CD14-positive monocyte (primary cell): ENCODE results near the gene SMURF1. TPM values are rescaled to one million over a fixed set of nuclear protein-coding genes. Genes with fewer than 3 reads are reported as not detected.

Experiments
- DNase-seq, 3 donors: peaks; one replicate each; pipeline ENCODE4 v3.0.0-alpha.2; 2011 to 2022
- H2AFZ ChIP-seq: 2 replicates; pipeline ENCODE4 v1.6.0; 2012; ENCODE audit warnings: mild to moderate bottlenecking, low read depth, low read length, inconsistent platforms; ENCODE audit not compliant: insufficient read depth, poor library complexity, severe bottlenecking
- H3K27ac ChIP-seq, 2 donors: 1 replicate in 1 of 2; 2 replicates in 1 of 2; pipeline ENCODE4 v1.5.1; 2012 to 2013; ENCODE audit warnings: low read length in 2 of 2, control low read depth in 1 of 2, inconsistent platforms in 1 of 2, low read depth in 1 of 2, mild to moderate bottlenecking in 1 of 2
- H3K27me3 ChIP-seq, 2 donors: one replicate each; pipeline versions ENCODE4 v1.6.0 to v1.6.1; 2011 to 2013; ENCODE audit warnings: low read length in 2 of 2; ENCODE audit not compliant: control insufficient read depth in 2 of 2, insufficient read depth in 2 of 2
- H3K36me3 ChIP-seq, 2 donors: replicated peaks in 1 of 2; 1 replicate in 1 of 2; 2 replicates in 1 of 2; pipeline versions ENCODE4 v1.5.1 to v1.6.1; 2012 to 2013; ENCODE audit warnings: low read length in 2 of 2, control low read depth in 1 of 2, inconsistent platforms in 1 of 2, mild to moderate bottlenecking in 1 of 2; ENCODE audit not compliant: insufficient read depth in 2 of 2, control insufficient read depth in 1 of 2
- H3K4me1 ChIP-seq, 2 donors: 1 replicate in 1 of 2; 2 replicates in 1 of 2; pipeline versions ENCODE4 v1.5.1 to v1.6.1; 2012 to 2013; ENCODE audit warnings: low read length in 2 of 2, control low read depth in 1 of 2, inconsistent platforms in 1 of 2, mild to moderate bottlenecking in 1 of 2, moderate library complexity in 1 of 2; ENCODE audit not compliant: insufficient read depth in 2 of 2, control insufficient read depth in 1 of 2
- H3K4me2 ChIP-seq: replicated peaks from 2 replicates; pipeline ENCODE3; 2012; ENCODE audit warnings: low read length, moderate library complexity, mild to moderate bottlenecking; ENCODE audit not compliant: poor library complexity, severe bottlenecking; ENCODE audit errors: extremely low read depth
- H3K4me3 ChIP-seq, 3 experiments: fragments of 200-600 bp in 1 of 3; sonication (generic) in 1 of 3; replicated peaks in 1 of 3; 1 replicate in 2 of 3; 2 replicates in 1 of 3; pipeline ENCODE4 v1.5.1; 2011 to 2013; ENCODE audit warnings: low read length in 3 of 3, mild to moderate bottlenecking in 3 of 3, control low read depth in 2 of 3, low read depth in 2 of 3, inconsistent platforms in 1 of 3, moderate library complexity in 1 of 3
- H3K79me2 ChIP-seq: 2 replicates; pipeline ENCODE4 v1.6.0; 2012; ENCODE audit warnings: mild to moderate bottlenecking, control low read depth, inconsistent platforms, low read length, moderate library complexity; ENCODE audit not compliant: insufficient read depth
- H3K9ac ChIP-seq: 2 replicates; pipeline ENCODE4 v1.6.0; 2017; ENCODE audit warnings: low read length, mild to moderate bottlenecking; ENCODE audit not compliant: insufficient read depth, poor library complexity, severe bottlenecking
- H3K9me3 ChIP-seq, 2 donors: replicated peaks in 1 of 2; 1 replicate in 1 of 2; 2 replicates in 1 of 2; pipeline versions ENCODE4 v1.5.1 to v1.6.1; 2012 to 2013; ENCODE audit warnings: low read length in 2 of 2, control low read depth in 1 of 2; ENCODE audit not compliant: control insufficient read depth in 1 of 2, insufficient read depth in 1 of 2
- H4K20me1 ChIP-seq: 2 replicates; pipeline ENCODE4 v1.6.0; 2012; ENCODE audit warnings: mild to moderate bottlenecking, low read length, control low read depth, moderate library complexity; ENCODE audit not compliant: insufficient read depth
- H3K27ac Mint-ChIP-seq, 7 donors: one replicate each; pipeline ENCODE4 v1.8.0; 2020; ENCODE audit warnings: mild to moderate bottlenecking in 7 of 7, mixed read lengths in 7 of 7, moderate library complexity in 6 of 7, inconsistent platforms in 2 of 7
- H3K27me3 Mint-ChIP-seq, 3 donors: one replicate each; pipeline ENCODE4 v1.8.0; 2021 to 2022; ENCODE audit warnings: low read depth in 3 of 3, mild to moderate bottlenecking in 3 of 3, mixed read lengths in 3 of 3, moderate library complexity in 3 of 3, inconsistent platforms in 1 of 3
- H3K36me3 Mint-ChIP-seq, 2 donors: one replicate each; pipeline ENCODE4 v1.8.0; 2020; ENCODE audit warnings: mixed read lengths in 2 of 2, inconsistent platforms in 1 of 2, mild to moderate bottlenecking in 1 of 2
- H3K4me1 Mint-ChIP-seq: one replicate; pipeline ENCODE4 v1.8.0; 2020; ENCODE audit warnings: mild to moderate bottlenecking, mixed read lengths
- H3K4me3 Mint-ChIP-seq, 2 donors: one replicate each; pipeline ENCODE4 v1.8.0; 2020; ENCODE audit warnings: mild to moderate bottlenecking in 2 of 2, mixed read lengths in 2 of 2, moderate library complexity in 1 of 2
- H3K9me3 Mint-ChIP-seq, 7 donors: one replicate each; pipeline ENCODE4 v1.8.0; 2020 to 2022; ENCODE audit warnings: mixed read lengths in 7 of 7, mild to moderate bottlenecking in 6 of 7, moderate library complexity in 6 of 7, inconsistent platforms in 2 of 7
- CTCF ChIP-seq: fragments of 200-600 bp; IDR thresholded peaks from one replicate; pipeline ENCODE4 v1.8.0; 2022; ENCODE audit warnings: antibody characterized with exemption, mild to moderate bottlenecking
- WGBS: methylation state at CpG from one replicate; pipeline ENCODE4 v1.1.5; 2013; ENCODE audit warnings: missing lambda C conversion rate; ENCODE audit not compliant: insufficient coverage; 5-methylcytosine and 5-hydroxymethylcytosine counted together
- intact Hi-C, 2 donors: fragments of 100-400 bp; cut with micrococcal nuclease; formaldehyde crosslinking; loops; one replicate each; pipeline versions ENCODE4 v1.15.0 to v1.15.1; 2023
- polyA plus RNA-seq, 3 donors: library from polyadenylated mRNA; depleted of rRNA in 1 of 3; unstranded in 2 of 3; stranded (reverse) in 1 of 3; fragments of 300-500 nt in 2 of 3; fragments of >200 nt in 1 of 3; fragmentation: Illumina TruSeq in 2 of 3; gene quantifications; 1 replicate in 2 of 3; 2 replicates in 1 of 3; pipeline ENCODE4 v1.2.3, GENCODE V29; 2012 to 2021

Gene SMURF1
- polyA plus RNA-seq, 3 donors: 0.48 to 15.8 (median 1.6) TPM

GRCh38 chr7:99012722-99013121, 131.2 kb downstream of the SMURF1 start:
- Histone ChIP-seq H3K27ac (no peak overlapping the region), H3K27me3 (no peaks in the 10 kb centered on the region), H3K4me3 (no peak overlapping the region), H3K4me2 (no peak overlapping the region), H3K36me3 (peaks cover 67 to 80% of the 10 kb centered on the region in 2 donors), H3K79me2 (no peaks in the 10 kb centered on the region), H3K9ac (no peak overlapping the region), H3K9me3 (no peaks in the 10 kb centered on the region), H3K4me1 (no peaks in the 10 kb centered on the region), H2AFZ (no peak overlapping the region), H4K20me1 (no peaks in the 10 kb centered on the region)
- no peak overlapping the region for H3K4me3 Mint-ChIP-seq
- H3K4me1 Mint-ChIP-seq: no peaks in the 10 kb centered on the region
- TF ChIP-seq CTCF: no peak
- H3K27ac Mint-ChIP-seq: no peak overlapping the region
- H3K27me3 Mint-ChIP-seq: no peaks in the 10 kb centered on the region
- H3K9me3 Mint-ChIP-seq: peaks cover 0 to 1% (median 0%) of the 10 kb centered on the region in 7 donors
- WGBS: 100% methylated on average over 11 of the region's 13 CpGs
- H3K36me3 Mint-ChIP-seq: peaks cover 82 to 96% of the 10 kb centered on the region in 2 donors
- intact Hi-C loops: no loop called here
- no peak for DNase-seq

- H3K9ac ChIP-seq: no peak overlapping the region
- H3K4me1 ChIP-seq: no peaks in the 10 kb centered on the region
- Mint-ChIP-seq H3K4me1 (no peaks in the 10 kb centered on the region), H3K4me3 (no peak overlapping the region), H3K27me3 (no peaks in the 10 kb centered on the region), H3K36me3 (peaks cover 84 to 96% of the 10 kb centered on the region in 2 donors), H3K9me3 (peaks cover 0 to 1% (median 0%) of the 10 kb centered on the region in 7 donors), H3K27ac (peak overlapping the region in 2 of 7 donors; percentile 25 to 31)
- H3K36me3 ChIP-seq: peaks cover 71 to 89% of the 10 kb centered on the region in 2 donors
- no peak overlapping the region for H3K4me3 ChIP-seq
- no peak overlapping the region for H3K27ac ChIP-seq
- DNase-seq: no peak
- no peak overlapping the region for H3K4me2 ChIP-seq
- H4K20me1 ChIP-seq: no peaks in the 10 kb centered on the region
- intact Hi-C loops: no loop called here
- no peak overlapping the region for H2AFZ ChIP-seq
- no peaks in the 10 kb centered on the region for H3K79me2 ChIP-seq
- H3K9me3 ChIP-seq: no peaks in the 10 kb centered on the region
- TF ChIP-seq CTCF: no peak
- H3K27me3 ChIP-seq: no peaks in the 10 kb centered on the region
- 98% methylated on average over 32 of the region's 36 CpGs for WGBS
Observed at GRCh38 chr7:99011706-99012404, 132.1 kb downstream of the SMURF1 start.
